GM18907 (cell line): ENCODE data around the gene JHY.

Experiments used
- ATAC-seq: cut with Tn5 transposase; IDR thresholded peaks from one replicate; pipeline ENCODE4 v1.9.1; 2021; ENCODE audit warnings: mild to moderate bottlenecking, moderate library complexity; ENCODE audit not compliant: unreplicated experiment

JHY gene

DNA sequence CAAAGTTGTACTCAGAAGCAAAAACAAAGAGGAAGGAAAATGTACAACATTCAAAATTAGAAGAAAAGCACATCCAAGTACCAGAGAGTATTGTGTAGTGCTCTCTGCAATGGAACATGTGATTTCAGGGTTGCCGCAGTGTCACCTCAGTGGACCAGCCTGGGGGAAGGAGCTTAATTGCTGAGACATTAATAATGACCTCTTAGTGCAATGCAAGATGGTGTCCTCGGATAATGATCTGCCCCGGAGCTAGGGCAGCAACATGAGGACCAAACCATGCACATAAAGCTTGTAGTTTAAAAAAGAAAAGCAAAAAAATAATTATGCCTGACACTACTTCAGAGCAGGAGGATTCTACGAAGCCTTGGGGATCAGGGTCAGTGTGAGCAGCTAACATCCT lies 11.3 kb upstream of the JHY start:
- no peak for ATAC-seq

DNA sequence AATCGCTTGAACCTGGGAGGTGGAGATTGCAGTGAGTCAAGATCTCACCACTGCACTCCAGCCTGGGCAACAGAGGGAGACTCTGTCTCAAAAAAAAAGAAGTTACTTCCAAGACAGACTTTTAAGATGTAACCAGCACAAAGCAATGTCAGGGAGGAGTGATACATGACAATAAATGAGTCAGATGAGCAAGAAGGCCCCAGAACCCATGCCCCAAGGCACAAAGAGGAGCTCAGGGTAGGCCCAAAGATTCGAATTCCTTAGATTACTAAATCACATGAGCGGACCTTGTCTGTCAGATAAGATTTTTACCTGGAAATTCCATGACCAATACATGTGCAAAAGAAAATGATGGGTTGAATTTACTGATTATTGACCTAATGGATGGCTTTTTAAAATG lies 10.5 kb upstream of the JHY start:
- no peak for ATAC-seq

DNA sequence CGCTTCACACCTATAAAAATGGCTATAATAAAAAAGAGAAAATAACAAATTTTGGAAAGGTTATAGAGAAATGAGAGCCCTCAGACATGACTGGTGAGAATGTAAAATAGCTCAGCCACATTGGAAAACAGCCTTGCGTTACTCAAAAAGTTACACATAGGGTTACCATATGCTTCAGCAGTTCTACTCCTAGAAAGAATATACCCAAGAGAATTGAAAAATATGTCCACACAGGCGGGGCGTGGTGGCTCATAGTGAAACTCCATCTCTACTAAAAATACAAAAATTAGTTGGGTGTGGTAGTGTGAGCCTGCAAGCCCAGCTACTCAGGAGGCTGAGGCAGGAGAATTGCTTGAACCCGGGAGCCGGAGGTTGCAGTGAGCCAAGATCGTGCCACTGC lies 7.6 kb upstream of the JHY start:
- no peak for ATAC-seq

- ATAC-seq, result no peak
Measured at GRCh38 chr11:122877732-122878131, 4.8 kb upstream of the JHY start.

DNA sequence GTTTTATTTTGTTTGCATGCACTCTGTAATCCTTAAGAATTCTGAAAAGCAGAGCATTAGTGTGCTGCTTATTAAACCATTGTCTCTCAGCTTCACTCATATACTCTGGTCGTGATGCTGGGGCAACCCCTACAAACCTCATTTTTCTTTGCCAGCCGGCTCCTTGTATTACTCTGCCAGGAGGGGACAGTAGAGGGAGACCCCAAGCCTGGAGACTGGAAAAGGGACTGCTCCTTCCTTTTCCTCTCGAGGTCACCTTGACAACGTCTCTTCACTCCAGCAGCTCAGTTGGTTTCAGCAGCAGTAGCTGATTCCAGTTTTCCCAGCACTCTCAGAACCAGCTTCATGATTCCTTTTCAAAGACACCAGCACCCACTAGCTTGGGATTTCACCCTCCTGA lies 2.8 kb upstream of the JHY start:
- no peak for ATAC-seq

- peak; percentile 49 for ATAC-seq
Measured at GRCh38 chr11:122882857-122883645, 492 bp downstream of the JHY start.

DNA sequence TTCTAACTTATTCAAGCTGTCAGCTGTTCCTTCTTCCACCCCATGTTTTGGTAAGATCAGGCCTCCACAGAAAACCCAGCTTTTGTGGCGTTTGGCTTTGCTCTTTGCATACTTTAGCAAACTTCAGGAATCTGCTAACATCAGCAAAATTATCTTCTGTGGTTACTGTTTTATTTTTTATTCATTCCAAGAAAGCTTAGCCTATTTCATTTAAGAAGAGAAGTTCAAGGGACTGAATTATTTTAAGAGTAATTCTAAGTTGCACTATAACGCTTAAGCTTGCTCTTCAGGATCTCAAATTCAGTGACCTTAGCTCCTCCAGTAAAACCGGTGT lies 1.1 kb downstream of the JHY start:
- no peak for ATAC-seq

DNA sequence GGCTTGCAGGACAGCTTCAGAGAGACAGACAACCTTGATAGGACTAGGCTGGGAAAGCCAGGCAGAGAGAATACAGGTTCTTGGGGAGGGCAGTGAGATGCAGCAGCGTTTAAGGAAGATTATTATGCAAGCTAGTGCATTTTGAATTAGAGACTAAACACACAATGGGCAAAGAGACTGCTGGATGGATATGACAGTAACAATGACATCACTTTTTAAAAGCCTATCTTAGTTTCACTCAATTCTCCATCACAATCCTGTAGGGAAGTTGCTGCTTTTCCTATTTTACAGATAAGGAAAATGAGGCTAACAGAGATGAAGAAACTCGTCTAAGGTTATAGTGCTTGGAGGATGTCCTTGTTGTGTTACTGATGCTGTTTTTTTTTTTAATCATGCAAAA lies 5.6 kb downstream of the JHY start:
- ATAC-seq, result no peak

- no peak for ATAC-seq
Measured at GRCh38 chr11:122893131-122893530, 10.6 kb downstream of the JHY start.

DNA sequence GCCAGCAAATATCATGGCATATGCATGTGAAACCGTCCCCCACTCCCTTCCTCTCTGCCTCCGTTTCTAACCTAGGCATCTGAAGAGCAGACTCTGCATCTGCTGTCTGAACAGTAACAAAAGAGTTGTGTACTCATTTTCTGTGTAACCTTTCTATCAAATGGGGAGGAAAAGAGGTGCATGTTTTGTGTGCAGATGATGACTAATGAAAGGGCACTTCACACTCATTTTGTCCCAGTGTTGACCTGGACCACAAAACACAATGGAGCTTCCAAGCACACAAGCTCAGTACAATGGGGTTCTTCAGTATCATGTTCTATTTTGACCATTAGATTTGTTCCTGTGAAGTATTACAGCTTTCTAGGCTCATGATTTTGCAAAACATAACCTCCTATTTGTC lies 13.0 kb downstream of the JHY start:
- no peak for ATAC-seq

DNA sequence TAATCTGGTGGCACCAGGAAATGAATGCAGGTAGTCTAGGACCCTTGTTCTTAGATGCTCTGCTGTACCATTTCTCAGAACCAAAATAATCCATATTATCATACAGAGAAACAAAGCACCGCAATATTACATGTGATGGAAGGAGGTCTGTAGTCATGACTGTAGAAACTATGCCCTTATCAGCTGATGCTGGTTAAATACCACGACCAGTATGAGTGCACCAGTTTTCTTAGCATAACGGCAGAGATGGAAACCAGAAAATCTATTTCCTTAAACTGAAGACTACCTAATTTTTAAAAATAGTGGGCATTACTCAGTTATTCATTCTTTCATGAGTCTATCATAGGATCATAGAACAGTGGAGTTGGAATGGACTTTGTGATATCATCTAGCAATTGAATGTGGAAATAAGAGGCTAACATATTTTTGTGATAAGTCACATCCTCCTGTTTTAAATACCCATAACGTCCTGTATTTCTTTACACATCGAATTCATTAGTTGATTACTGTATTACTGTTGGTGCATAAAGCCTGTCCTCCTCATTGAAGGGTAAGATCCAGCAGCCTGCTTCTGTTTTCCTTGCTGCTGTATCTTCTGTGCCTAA lies 15.1 kb downstream of the JHY start:
- ATAC-seq, result no peak

DNA sequence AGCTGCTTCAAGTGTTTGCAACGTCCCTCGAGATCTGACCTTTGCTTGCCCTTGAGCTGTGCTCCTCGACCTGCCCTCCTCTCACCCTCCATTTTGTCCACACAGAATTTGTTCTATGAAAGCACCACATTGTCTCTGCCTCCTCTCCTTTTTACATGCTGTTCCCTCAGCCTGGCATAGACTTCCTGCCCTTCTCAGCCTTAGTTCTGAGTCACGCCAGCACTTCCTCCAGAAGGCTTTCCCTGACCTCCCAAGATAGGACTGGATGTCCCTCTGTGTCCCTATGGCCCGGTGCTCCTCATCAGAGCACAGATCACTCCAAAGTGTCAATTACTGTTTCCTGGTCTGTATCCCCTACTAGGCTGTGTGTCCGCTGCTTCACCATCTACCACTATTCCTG lies 16.2 kb downstream of the JHY start:
- ATAC-seq, result no peak

- ATAC-seq, result no peak
Measured at GRCh38 chr11:122900587-122901202, 18.1 kb downstream of the JHY start.

- ATAC-seq, result no peak
Measured at GRCh38 chr11:122902951-122903350, 20.4 kb downstream of the JHY start.

GRCh38 chr11:122910775-122911174 lies 28.2 kb downstream of the JHY start:
- no peak for ATAC-seq

DNA sequence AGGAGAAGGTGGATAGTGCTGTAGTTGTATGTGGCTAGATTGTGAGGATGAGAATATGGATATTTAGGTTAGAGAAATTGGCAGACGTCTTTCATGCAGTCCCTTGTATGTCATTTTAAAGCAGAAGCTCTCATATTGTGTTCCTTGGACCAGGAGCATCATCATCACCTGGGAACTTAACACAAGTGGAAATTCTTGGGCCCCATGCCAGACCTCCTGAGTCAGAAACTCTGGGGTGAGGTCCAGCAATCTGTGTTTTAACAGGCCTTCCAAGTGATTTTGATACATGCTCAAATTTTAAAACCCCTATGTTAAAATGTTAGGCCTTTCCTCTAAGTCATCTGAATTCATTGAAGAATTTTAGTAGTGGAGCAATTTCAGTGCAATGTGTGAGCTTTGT lies 34.8 kb downstream of the JHY start:
- ATAC-seq, result no peak

DNA sequence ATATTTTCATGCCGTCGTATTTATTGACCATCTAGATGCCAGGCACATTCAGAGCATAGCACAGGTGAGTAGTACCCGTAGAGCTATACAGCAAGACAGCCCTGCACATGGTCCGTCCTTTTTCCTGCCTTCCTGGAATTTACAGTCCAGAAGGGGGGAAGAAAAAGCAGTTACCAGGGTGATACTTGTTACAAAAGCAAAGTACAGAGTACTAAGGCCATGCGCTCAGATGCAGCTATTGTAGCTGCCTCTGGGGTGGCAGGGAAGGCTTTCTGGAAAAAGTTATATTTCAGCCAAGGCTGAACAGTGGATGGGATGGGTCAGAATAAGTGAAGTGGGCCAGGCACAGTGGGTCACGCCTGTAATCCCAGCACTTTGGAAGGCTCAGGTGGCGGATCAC lies 36.2 kb downstream of the JHY start:
- ATAC-seq, result no peak

GRCh38 chr11:122920579-122920978 lies 38.0 kb downstream of the JHY start:
- ATAC-seq, result no peak

DNA sequence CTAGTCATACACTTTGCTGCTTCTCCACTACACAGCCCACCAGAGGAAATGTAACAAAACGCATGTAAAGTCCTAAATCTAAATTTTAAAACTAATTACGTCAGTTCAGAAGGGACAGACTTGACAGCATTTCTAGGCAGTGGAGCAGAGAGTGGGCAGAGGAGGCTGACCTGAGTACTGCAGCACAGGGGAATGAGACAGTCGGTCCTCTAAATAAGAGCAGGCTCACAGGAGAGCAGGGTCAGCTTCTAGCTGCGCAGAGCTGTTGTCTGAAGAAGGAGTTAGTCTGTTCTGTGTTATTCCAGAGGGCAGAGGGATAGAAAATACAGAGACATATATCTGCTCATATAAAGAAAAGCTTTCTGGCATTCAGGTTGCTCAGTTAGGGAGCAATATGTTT lies 40.3 kb downstream of the JHY start:
- ATAC-seq, result no peak

- no peak for ATAC-seq
Measured at GRCh38 chr11:122923302-122923701, 40.7 kb downstream of the JHY start.

GRCh38 chr11:122931510-122931909 lies 49.0 kb downstream of the JHY start:
- no peak for ATAC-seq

DNA sequence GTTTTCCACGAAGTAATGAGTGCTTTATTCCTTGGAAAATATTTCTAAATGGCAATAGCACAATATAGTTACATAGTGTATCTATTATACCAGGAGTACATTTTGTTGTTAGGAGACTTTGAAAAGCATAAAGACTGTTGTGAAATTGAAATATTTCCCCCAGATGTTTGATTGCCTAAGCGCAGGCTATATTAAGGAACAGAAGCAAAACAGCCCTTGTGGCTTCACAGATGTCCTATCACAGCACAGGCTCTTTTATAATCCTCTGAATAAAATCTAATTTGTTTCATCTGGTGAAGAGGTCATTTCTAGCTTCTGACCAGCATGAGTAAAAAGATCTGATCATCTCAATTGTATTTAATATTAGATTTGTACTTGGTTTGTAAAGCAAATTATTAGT lies 50.9 kb downstream of the JHY start:
- ATAC-seq, result no peak

- ATAC-seq, result no peak
Measured at GRCh38 chr11:122937983-122938382, 55.4 kb downstream of the JHY start.
